Nephron (organoid): ENCODE data around the gene DCST2.
A peak's percentile ranks its signal among the peaks of the same experiment; 100 is the strongest.

ENCODE experiments used
- H3K27ac Mint-ChIP-seq, 3 experiments: 2 replicates each; pipeline ENCODE4 v1.8.0; 2020; ENCODE audit warnings: mixed read lengths in 3 of 3, mild to moderate bottlenecking in 2 of 3, moderate library complexity in 1 of 3
- H3K27me3 Mint-ChIP-seq: 2 replicates; pipeline ENCODE4 v1.8.0; 2021; ENCODE audit warnings: low read depth, mild to moderate bottlenecking, moderate library complexity, mixed read lengths
- H3K36me3 Mint-ChIP-seq: 2 replicates; pipeline ENCODE4 v1.8.0; 2020; ENCODE audit warnings: low read depth, mixed read lengths
- H3K4me1 Mint-ChIP-seq: 2 replicates; pipeline ENCODE4 v1.8.0; 2020; ENCODE audit warnings: mixed read lengths
- H3K4me3 Mint-ChIP-seq, 3 experiments: 2 replicates each; pipeline ENCODE4 v1.8.0; 2020; ENCODE audit warnings: mild to moderate bottlenecking in 3 of 3, mixed read lengths in 3 of 3, moderate library complexity in 2 of 3
- H3K9me3 Mint-ChIP-seq: 2 replicates; pipeline ENCODE4 v1.8.0; 2020; ENCODE audit warnings: mixed read lengths
- TF ChIP-seq, protein P1 (sequence below), 3 experiments: fragments of 200-600 bp; sonication (generic); IDR thresholded peaks; one replicate each; pipeline ENCODE4 v1.5.0; 2021; ENCODE audit warnings: antibody characterized with exemption in 3 of 3; ENCODE audit not compliant: unreplicated experiment in 3 of 3

Gene DCST2

DNA sequence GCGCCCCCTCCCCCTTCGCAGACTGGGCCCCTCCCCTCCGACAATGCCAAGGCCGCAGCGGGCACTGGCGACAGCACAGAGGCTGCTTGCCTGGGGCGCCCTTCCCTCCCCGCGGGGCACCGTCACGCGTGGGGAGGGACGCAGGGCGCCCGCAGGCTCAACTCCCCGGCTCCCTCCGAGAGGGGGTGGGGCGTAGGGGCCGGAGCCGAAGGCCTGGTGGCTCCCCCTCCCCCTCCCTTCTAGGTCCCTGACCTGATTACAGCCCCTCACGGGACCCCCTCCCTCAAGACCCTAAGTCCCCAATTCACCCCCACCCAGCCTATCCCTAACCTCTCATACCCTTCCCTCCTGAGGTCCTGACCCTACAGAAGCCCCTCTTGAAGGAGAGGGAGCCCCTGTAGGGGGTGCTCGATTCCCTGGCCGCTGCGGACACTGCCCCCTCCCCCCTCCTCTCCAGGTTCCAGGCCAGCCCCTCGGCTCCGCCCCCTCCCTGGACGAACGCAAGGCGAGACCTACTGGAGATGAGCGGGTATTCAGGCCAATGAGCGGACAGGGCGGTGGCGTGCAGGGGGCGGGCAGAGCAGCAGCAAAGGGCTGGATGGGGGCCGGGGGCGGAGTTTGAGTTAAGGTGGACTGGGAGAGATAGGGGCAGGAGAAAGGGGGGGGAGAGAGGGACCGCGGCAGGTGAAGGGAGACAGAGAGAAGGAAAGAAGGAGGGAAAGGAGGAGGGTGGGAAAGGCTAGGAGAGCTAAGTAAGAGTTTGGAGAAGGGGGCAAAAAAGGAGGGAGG is 31.7 kb downstream of the DCST2 start:
- TF ChIP-seq, protein P1, sequence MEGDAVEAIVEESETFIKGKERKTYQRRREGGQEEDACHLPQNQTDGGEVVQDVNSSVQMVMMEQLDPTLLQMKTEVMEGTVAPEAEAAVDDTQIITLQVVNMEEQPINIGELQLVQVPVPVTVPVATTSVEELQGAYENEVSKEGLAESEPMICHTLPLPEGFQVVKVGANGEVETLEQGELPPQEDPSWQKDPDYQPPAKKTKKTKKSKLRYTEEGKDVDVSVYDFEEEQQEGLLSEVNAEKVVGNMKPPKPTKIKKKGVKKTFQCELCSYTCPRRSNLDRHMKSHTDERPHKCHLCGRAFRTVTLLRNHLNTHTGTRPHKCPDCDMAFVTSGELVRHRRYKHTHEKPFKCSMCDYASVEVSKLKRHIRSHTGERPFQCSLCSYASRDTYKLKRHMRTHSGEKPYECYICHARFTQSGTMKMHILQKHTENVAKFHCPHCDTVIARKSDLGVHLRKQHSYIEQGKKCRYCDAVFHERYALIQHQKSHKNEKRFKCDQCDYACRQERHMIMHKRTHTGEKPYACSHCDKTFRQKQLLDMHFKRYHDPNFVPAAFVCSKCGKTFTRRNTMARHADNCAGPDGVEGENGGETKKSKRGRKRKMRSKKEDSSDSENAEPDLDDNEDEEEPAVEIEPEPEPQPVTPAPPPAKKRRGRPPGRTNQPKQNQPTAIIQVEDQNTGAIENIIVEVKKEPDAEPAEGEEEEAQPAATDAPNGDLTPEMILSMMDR (IDR thresholded peaks at IDR 0.05; ENCODE audit: unreplicated experiment in 3 of 3): peak; percentile 21 to 57 (median 24)
- no peaks in the 10 kb centered on the region for H3K36me3 Mint-ChIP-seq
- H3K27ac Mint-ChIP-seq: peak overlapping the region; percentile 75 to 98 (median 83)
- peaks cover 28% of the 10 kb centered on the region for H3K4me1 Mint-ChIP-seq
- no peaks in the 10 kb centered on the region for H3K27me3 Mint-ChIP-seq
- H3K9me3 Mint-ChIP-seq: no peaks in the 10 kb centered on the region
- peak overlapping the region; percentile 88 to 93 (median 92) for H3K4me3 Mint-ChIP-seq

DNA sequence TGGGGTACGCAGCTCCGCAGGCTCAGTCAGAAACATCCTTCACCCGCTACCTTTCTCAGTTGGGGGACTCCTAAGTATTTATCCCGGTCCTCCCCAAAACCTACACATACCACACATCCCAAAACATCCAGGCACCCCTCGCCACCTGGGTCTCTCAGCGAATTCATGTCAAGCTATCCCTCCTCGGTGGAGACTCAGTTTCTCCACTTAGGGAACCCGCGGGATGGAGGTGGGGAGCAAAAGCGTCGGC is 32.2 kb downstream of the DCST2 start:
- H3K4me1 Mint-ChIP-seq: peaks cover 24% of the 10 kb centered on the region
- TF ChIP-seq, protein P1 (IDR thresholded peaks at IDR 0.05; ENCODE audit: unreplicated experiment in 3 of 3): no peak

DNA sequence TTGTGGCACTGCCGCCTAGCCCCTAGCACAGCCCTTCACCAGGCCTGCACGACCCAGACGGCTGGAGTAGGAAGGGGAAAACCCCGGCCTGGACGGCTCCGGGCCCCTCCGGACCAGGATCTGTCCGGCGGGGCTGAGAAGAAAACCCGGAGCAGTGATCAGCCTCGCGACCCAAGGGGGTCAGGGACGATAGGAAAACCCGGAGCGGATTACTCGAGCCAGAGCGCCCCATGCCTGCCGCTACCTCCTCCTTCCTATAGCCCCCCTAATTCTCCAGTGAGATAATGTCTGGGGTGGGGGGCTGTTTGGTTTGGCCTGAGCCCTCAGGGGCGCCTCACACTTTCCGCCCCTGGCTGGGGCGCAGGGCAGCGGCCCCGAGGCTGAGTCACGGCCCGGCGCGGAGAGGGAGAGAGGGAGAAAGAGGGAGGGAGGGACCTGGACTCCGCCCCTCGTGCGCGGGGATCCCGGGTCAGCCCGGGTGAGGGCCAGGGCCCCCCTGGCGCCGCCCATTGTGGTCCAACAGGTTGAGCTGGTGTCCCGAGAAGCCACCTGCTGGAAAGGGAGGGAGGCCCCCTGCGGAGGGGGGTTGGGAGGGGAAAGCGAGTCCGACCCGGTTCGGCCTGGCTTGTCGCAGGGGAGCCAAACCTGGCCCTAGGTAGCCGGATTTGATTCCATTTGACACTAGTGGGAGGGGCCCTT is 32.7 kb downstream of the DCST2 start:
- H3K27me3 Mint-ChIP-seq: no peaks in the 10 kb centered on the region
- H3K36me3 Mint-ChIP-seq: no peaks in the 10 kb centered on the region
- peak overlapping the region; percentile 88 to 97 (median 95) for H3K4me3 Mint-ChIP-seq
- peak overlapping the region; percentile 98 to 99 (median 98) for H3K27ac Mint-ChIP-seq
- peaks cover 27% of the 10 kb centered on the region for H3K4me1 Mint-ChIP-seq
- H3K9me3 Mint-ChIP-seq: no peaks in the 10 kb centered on the region
- TF ChIP-seq, protein P1 (IDR thresholded peaks at IDR 0.05; ENCODE audit: unreplicated experiment in 3 of 3): no peak

More for the DNA sequence above, 32.2 kb downstream of the DCST2 start:
- no peaks in the 10 kb centered on the region for H3K9me3 Mint-ChIP-seq
- peak overlapping the region in 2 of 3 experiments; percentile 64 to 98 for H3K27ac Mint-ChIP-seq
- no peaks in the 10 kb centered on the region for H3K36me3 Mint-ChIP-seq
- no peaks in the 10 kb centered on the region for H3K27me3 Mint-ChIP-seq
- peak overlapping the region; percentile 88 to 93 (median 90) for H3K4me3 Mint-ChIP-seq

DNA sequence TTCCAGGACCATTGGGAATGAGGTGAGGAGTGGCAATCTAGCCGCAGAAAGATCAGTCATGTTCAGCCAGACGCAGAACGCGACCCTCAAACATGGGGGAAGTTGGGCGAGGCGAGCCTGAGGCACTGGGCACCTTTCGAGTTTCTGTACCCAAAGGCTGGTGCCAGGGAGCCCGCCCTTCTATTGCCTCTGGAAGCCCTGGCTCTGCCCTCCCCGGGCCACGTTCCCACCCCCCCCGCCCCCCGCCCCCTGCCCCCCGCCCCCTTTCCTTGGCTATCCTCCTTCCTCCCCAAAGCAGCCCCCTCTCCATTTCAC is 33.2 kb downstream of the DCST2 start:
- peak overlapping the region; percentile 88 to 97 (median 95) for H3K4me3 Mint-ChIP-seq
- H3K27me3 Mint-ChIP-seq: no peaks in the 10 kb centered on the region
- H3K4me1 Mint-ChIP-seq: peaks cover 29% of the 10 kb centered on the region
- H3K9me3 Mint-ChIP-seq: no peaks in the 10 kb centered on the region
- peak overlapping the region; percentile 98 to 99 (median 98) for H3K27ac Mint-ChIP-seq
- no peaks in the 10 kb centered on the region for H3K36me3 Mint-ChIP-seq
- TF ChIP-seq, protein P1 (IDR thresholded peaks at IDR 0.05; ENCODE audit: unreplicated experiment in 3 of 3): no peak

DNA sequence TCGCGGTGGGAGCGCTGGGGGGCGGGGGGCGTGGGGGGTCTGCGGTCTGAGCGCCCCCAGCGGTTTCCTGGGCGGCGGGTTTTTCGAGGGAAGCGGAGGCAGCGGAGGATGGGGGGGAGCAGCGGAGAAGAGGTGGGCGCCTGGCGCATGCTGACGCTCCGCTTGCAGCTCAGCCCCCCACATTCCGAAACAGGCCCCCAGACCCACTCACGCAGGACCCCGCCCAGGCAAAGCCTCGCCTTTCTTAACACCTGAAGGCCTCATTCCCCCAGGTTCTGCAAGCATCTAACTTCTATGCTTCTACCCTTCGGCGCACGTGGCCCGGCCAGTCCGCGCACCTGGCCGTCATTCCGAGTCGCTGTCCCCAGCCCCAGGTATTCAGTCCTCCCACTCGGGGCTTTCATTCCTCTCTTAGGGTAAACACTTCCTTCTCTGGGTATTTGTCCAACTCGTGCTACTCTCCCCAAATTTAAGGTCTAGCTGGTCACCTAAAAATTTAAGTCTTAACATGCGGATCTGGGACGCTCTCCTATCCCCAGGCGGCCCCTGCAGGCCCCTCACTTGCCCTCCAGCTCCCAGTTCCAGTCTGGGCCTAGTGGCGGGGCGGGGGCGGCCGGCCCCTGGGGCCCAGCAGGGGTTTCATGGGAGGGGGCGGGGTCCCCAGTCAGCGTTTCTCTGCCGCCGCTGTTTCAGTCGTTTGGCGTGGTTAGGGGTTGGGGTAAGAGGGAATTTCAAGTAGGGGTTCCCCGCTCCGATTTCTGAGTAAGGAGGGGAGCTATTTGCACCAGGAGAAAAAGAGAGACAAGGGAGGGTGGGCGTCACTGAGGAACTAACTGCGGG is 33.8 kb downstream of the DCST2 start:
- TF ChIP-seq, protein P1 (IDR thresholded peaks at IDR 0.05; ENCODE audit: unreplicated experiment in 3 of 3): no peak
- H3K4me3 Mint-ChIP-seq: peak overlapping the region; percentile 88 to 97 (median 95)
- peaks cover 29% of the 10 kb centered on the region for H3K4me1 Mint-ChIP-seq
- no peaks in the 10 kb centered on the region for H3K36me3 Mint-ChIP-seq
- H3K9me3 Mint-ChIP-seq: no peaks in the 10 kb centered on the region
- H3K27me3 Mint-ChIP-seq: no peaks in the 10 kb centered on the region
- peak overlapping the region; percentile 98 to 99 (median 98) for H3K27ac Mint-ChIP-seq
